ENCODE data around the gene ROS1.
"Not testable (repeated sequence)": the region's sequence is repeated elsewhere in the genome, so short reads cannot be mapped to it uniquely, and the experiment has no call there.

ROS1 gene

GRCh38 chr6:117425431-117426153 lies at the start of gene ROS1:
TSS of gene ROS1 (minus strand) at chr6:117425942. CDS start at chr6:117425656, 286 bp downstream.
- Histone ChIP-seq H3K27ac (ENCODE audit: low read depth, low read length) (no peak within 1 kb of the TSS), H3K9me3 (ENCODE audit: control insufficient read depth, insufficient read depth, low read length) (no peaks in the 10 kb centered on the region)

GRCh38 chr6:117473401-117473800 lies 47.7 kb upstream of the ROS1 start:
- Histone ChIP-seq H3K9me3 (ENCODE audit: control insufficient read depth, insufficient read depth, low read length) (no peaks in the 10 kb centered on the region), H3K36me3 (ENCODE audit: control insufficient read depth, insufficient read depth, low read length) (no peaks in the 10 kb centered on the region), H3K4me3 (ENCODE audit: low read depth, low read length) (no peak overlapping the region), H3K27me3 (ENCODE audit: control insufficient read depth, insufficient read depth, low read length) (no peaks in the 10 kb centered on the region), H3K9ac (ENCODE audit: low read depth, low read length) (no peak overlapping the region), H3K4me1 (ENCODE audit: control insufficient read depth, insufficient read depth, low read length) (peaks cover 7% of the 10 kb centered on the region), H3K27ac (ENCODE audit: low read depth, low read length) (no peak overlapping the region)

More at GRCh38 chr6:117425431-117426153, at the start of gene ROS1:
- H3K4me3 ChIP-seq (ENCODE audit: low read depth, low read length) = no peak within 1 kb of the TSS
- H3K27me3 ChIP-seq (ENCODE audit: control insufficient read depth, insufficient read depth, low read length) = no peaks in the 10 kb centered on the region
- H3K4me1 ChIP-seq (ENCODE audit: control insufficient read depth, insufficient read depth, low read length) = no peaks in the 10 kb centered on the region
- H3K9ac ChIP-seq (ENCODE audit: low read depth, low read length) = no peak within 1 kb of the TSS
- no peaks in the 10 kb centered on the region for H3K36me3 ChIP-seq (ENCODE audit: control insufficient read depth, insufficient read depth, low read length)

GRCh38 chr6:117472667-117473066 lies 46.9 kb upstream of the ROS1 start:
- Histone ChIP-seq H3K9me3 (ENCODE audit: control insufficient read depth, insufficient read depth, low read length) (no peaks in the 10 kb centered on the region), H3K27me3 (ENCODE audit: control insufficient read depth, insufficient read depth, low read length) (no peaks in the 10 kb centered on the region)

GRCh38 chr6:117469791-117470190 lies 44.0 kb upstream of the ROS1 start:
- Histone ChIP-seq H3K27me3 (ENCODE audit: control insufficient read depth, insufficient read depth, low read length) (no peaks in the 10 kb centered on the region), H3K27ac (ENCODE audit: low read depth, low read length) (no peak overlapping the region), H3K4me1 (ENCODE audit: control insufficient read depth, insufficient read depth, low read length) (no peaks in the 10 kb centered on the region), H3K9me3 (ENCODE audit: control insufficient read depth, insufficient read depth, low read length) (no peaks in the 10 kb centered on the region), H3K4me3 (ENCODE audit: low read depth, low read length) (no peak overlapping the region), H3K36me3 (ENCODE audit: control insufficient read depth, insufficient read depth, low read length) (no peaks in the 10 kb centered on the region), H3K9ac (ENCODE audit: low read depth, low read length) (no peak overlapping the region)

More at GRCh38 chr6:117472667-117473066, 46.9 kb upstream of the ROS1 start:
- H3K4me1 ChIP-seq (ENCODE audit: control insufficient read depth, insufficient read depth, low read length) = peaks cover 7% of the 10 kb centered on the region
- H3K36me3 ChIP-seq (ENCODE audit: control insufficient read depth, insufficient read depth, low read length) = no peaks in the 10 kb centered on the region
- no peak overlapping the region for H3K27ac ChIP-seq (ENCODE audit: low read depth, low read length)
- no peak overlapping the region for H3K9ac ChIP-seq (ENCODE audit: low read depth, low read length)
- no peak overlapping the region for H3K4me3 ChIP-seq (ENCODE audit: low read depth, low read length)

- no peak overlapping the region for H3K27ac ChIP-seq (ENCODE audit: low read depth, low read length)
- no peaks in the 10 kb centered on the region for H3K4me1 ChIP-seq (ENCODE audit: control insufficient read depth, insufficient read depth, low read length)
- no peak overlapping the region for H3K4me3 ChIP-seq (ENCODE audit: low read depth, low read length)
- no peaks in the 10 kb centered on the region for H3K27me3 ChIP-seq (ENCODE audit: control insufficient read depth, insufficient read depth, low read length)
- H3K9me3 ChIP-seq (ENCODE audit: control insufficient read depth, insufficient read depth, low read length) = no peaks in the 10 kb centered on the region
- H3K9ac ChIP-seq (ENCODE audit: low read depth, low read length) = no peak overlapping the region
- no peaks in the 10 kb centered on the region for H3K36me3 ChIP-seq (ENCODE audit: control insufficient read depth, insufficient read depth, low read length)
These were observed 43.6 kb upstream of the ROS1 start for GRCh38 chr6:117469356-117469755.

- H3K36me3 ChIP-seq (ENCODE audit: control insufficient read depth, insufficient read depth, low read length); H3K4me1 ChIP-seq (ENCODE audit: control insufficient read depth, insufficient read depth, low read length); H3K27me3 ChIP-seq (ENCODE audit: control insufficient read depth, insufficient read depth, low read length); H3K27ac ChIP-seq (ENCODE audit: low read depth, low read length); H3K4me3 ChIP-seq (ENCODE audit: low read depth, low read length); H3K9ac ChIP-seq (ENCODE audit: low read depth, low read length); H3K9me3 ChIP-seq (ENCODE audit: control insufficient read depth, insufficient read depth, low read length): not testable (repeated sequence)
These were observed 42.8 kb upstream of the ROS1 start for GRCh38 chr6:117468527-117468926.

GRCh38 chr6:117467876-117468275 lies 42.1 kb upstream of the ROS1 start:
- no peaks in the 10 kb centered on the region for H3K27me3 ChIP-seq (ENCODE audit: control insufficient read depth, insufficient read depth, low read length)
- no peak overlapping the region for H3K4me3 ChIP-seq (ENCODE audit: low read depth, low read length)
- no peak overlapping the region for H3K9ac ChIP-seq (ENCODE audit: low read depth, low read length)
- H3K36me3 ChIP-seq (ENCODE audit: control insufficient read depth, insufficient read depth, low read length) = no peaks in the 10 kb centered on the region
- H3K27ac ChIP-seq (ENCODE audit: low read depth, low read length) = no peak overlapping the region
- no peaks in the 10 kb centered on the region for H3K9me3 ChIP-seq (ENCODE audit: control insufficient read depth, insufficient read depth, low read length)
- H3K4me1 ChIP-seq (ENCODE audit: control insufficient read depth, insufficient read depth, low read length) = no peaks in the 10 kb centered on the region

- no peak overlapping the region for H3K9ac ChIP-seq (ENCODE audit: low read depth, low read length)
- H3K27ac ChIP-seq (ENCODE audit: low read depth, low read length) = no peak overlapping the region
- no peak overlapping the region for H3K4me3 ChIP-seq (ENCODE audit: low read depth, low read length)
- no peaks in the 10 kb centered on the region for H3K27me3 ChIP-seq (ENCODE audit: control insufficient read depth, insufficient read depth, low read length)
- H3K4me1 ChIP-seq (ENCODE audit: control insufficient read depth, insufficient read depth, low read length) = no peaks in the 10 kb centered on the region
- H3K36me3 ChIP-seq (ENCODE audit: control insufficient read depth, insufficient read depth, low read length) = no peaks in the 10 kb centered on the region
- no peaks in the 10 kb centered on the region for H3K9me3 ChIP-seq (ENCODE audit: control insufficient read depth, insufficient read depth, low read length)
These were observed 39.9 kb upstream of the ROS1 start for GRCh38 chr6:117465691-117466090.

GRCh38 chr6:117464700-117465099 lies 39.0 kb upstream of the ROS1 start:
- Histone ChIP-seq H3K27ac (ENCODE audit: low read depth, low read length) (no peak overlapping the region), H3K4me1 (ENCODE audit: control insufficient read depth, insufficient read depth, low read length) (no peaks in the 10 kb centered on the region), H3K9ac (ENCODE audit: low read depth, low read length) (no peak overlapping the region), H3K9me3 (ENCODE audit: control insufficient read depth, insufficient read depth, low read length) (no peaks in the 10 kb centered on the region), H3K4me3 (ENCODE audit: low read depth, low read length) (no peak overlapping the region), H3K36me3 (ENCODE audit: control insufficient read depth, insufficient read depth, low read length) (no peaks in the 10 kb centered on the region), H3K27me3 (ENCODE audit: control insufficient read depth, insufficient read depth, low read length) (no peaks in the 10 kb centered on the region)

GRCh38 chr6:117463762-117464665 lies 38.3 kb upstream of the ROS1 start:
- Histone ChIP-seq H3K36me3 (ENCODE audit: control insufficient read depth, insufficient read depth, low read length) (no peaks in the 10 kb centered on the region), H3K4me1 (ENCODE audit: control insufficient read depth, insufficient read depth, low read length) (no peaks in the 10 kb centered on the region), H3K27ac (ENCODE audit: low read depth, low read length) (no peak overlapping the region), H3K27me3 (ENCODE audit: control insufficient read depth, insufficient read depth, low read length) (no peaks in the 10 kb centered on the region), H3K9me3 (ENCODE audit: control insufficient read depth, insufficient read depth, low read length) (no peaks in the 10 kb centered on the region), H3K9ac (ENCODE audit: low read depth, low read length) (no peak overlapping the region), H3K4me3 (ENCODE audit: low read depth, low read length) (no peak overlapping the region)
